Bronchus fibroblast of lung (primary cell): ENCODE data around the gene ZGLP1. TPM values are rescaled to one million over a fixed set of nuclear protein-coding genes. Genes with fewer than 3 reads are reported as not detected.

Experiments used
- total RNA-seq: library from RNA; depleted of rRNA; stranded (reverse); fragments of >200 nt; gene quantifications from 2 replicates; pipeline ENCODE4 v1.2.3, GENCODE V29; 2015

The ZGLP1 gene
- 0.59 and 0.67 TPM in 2 replicates for total RNA-seq

DNA sequence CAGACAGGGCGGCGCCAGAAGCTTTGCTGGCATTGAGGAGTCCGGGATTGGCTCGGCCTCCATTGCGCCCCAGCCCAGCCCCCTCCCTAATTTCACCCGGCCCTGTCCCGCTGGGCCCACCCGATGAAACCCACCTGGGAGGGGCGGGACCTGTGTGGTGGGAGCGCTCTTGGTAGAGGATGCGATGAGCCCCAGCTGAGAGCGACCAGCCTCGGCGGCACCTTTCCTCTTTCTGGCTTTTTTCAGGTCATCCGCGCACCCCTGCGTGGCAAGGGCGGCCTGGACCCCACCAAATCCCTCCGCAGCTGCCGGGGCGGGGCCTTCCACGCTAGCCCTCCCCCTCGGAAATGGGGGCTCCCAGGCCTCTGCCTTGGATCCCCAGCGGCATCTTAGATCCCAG is at the start of gene ZGLP1:
Gene ZGLP1 (minus strand): TSS at position 393 of the 400 bp plus-strand sequence.

DNA sequence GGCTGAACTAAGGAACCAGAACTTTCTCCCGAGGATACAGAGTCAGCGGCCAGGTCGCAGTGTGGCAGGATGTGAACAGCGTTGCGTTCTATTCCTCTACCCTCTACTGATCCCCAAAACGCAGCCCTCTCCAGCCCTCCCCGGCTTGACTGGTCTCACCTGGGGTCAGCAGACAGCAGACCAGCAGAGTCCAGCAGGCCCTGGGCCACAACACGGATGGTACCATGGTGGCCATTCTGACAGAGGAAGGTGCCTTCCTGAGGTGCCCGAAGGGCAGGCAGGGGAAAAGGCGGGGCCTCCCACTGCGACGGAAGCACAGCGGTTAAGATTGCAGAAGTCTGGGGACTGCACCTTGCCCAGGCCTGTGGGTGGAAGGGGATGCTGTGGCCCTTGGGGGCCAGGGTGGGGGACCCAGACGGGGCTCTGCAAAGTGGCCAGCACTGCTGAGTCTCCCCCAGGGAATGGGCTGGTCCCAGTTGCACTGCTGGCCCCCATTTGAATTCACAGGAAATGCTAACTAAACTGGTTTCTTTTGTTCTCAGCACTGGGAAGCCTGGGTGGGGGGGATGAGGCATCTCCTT is 29.9 kb upstream of the ZGLP1 start, which contains the start of gene ICAM3:
Gene ICAM3 (minus strand): TSS at position 245 of the 581 bp plus-strand sequence. CDS start 10 bp downstream, at position 235.

DNA sequence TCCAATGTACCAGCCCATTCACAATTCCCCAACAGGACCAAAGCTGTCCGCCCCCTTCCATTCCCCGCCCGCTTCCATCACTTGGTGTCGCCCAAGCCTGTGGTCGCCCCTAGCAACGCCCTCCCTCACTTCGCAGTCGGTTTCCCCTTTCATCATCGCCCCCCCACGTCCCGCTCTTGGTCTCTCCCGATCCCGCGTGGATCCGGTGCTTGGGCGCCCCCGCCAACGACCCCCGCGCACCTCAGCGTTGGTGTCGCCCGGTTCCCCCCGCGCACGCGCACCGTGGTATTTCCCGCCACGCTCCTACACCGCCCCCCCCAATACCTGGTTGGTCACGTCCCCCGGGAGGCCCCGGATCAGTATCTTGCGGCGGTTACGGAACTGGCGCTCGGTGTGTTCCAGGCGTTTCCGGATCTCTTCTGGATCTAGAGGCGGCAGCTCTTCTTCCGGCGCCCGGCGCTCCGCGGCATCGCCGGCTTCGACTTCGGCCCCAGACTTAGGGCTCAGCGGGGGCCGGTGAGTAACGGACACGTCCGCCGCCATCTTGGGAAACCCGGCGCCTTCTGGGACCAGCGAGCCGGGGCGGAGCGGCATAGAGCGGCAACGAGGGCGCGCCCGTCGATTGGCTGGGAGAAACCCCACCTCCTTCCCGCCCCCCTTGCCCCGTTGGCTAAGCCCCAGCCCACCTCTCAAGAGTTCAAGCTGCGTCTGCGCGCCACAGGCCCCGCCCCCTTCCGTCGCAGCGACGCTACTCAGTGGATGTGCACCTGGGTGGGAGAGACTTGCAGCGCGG is 23.5 kb upstream of the ZGLP1 start, which contains the start of gene RAVER1:
Gene RAVER1 (minus strand): TSS at position 565 of the 793 bp plus-strand sequence. CDS start 22 bp downstream, at position 543.

DNA sequence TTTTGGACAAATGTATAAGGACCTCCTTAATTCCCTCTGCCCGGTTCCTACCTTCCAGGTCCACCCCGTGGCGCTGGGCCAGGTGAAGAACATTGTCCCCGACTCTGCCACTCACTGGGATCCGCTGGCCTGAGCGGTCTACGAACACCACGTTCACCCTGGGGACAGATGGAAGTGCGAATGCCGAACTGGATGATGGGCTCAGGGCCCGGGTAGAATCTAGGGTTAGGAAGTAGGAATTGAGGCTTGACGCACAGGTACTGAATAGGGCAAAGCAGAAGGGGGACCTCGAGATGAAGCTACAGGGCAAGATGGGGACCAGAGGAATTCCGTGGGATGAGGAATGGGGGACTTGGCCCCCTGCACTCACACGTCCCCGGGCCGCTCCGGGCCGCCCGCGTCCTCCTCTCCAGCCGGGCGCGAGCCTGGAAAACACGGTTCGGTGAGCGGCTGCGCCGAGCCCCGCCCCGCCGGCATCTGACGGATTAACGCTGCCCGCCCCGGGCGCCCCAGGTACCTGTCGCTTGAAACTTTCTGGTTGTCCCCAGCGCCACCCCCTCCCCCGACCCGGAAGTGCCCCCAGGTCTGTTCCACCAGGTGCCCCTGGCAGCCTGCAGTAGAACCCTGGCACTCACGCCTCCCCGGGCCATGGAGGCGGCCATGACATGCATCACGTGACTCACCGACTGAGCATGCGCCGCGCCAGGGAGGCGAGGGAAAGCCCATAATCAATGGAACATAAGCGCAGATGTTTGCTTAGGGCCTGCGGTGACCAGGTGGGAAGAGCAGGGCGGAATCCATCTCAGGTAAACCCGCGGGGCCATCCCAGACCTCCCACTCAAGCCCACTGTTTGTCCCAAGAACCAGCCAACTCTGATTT is 6.0 kb upstream of the ZGLP1 start, which contains the start of gene FDX2:
Gene FDX2 (minus strand): TSS at position 681 of the 880 bp plus-strand sequence. CDS start 19 bp downstream, at position 662.

DNA sequence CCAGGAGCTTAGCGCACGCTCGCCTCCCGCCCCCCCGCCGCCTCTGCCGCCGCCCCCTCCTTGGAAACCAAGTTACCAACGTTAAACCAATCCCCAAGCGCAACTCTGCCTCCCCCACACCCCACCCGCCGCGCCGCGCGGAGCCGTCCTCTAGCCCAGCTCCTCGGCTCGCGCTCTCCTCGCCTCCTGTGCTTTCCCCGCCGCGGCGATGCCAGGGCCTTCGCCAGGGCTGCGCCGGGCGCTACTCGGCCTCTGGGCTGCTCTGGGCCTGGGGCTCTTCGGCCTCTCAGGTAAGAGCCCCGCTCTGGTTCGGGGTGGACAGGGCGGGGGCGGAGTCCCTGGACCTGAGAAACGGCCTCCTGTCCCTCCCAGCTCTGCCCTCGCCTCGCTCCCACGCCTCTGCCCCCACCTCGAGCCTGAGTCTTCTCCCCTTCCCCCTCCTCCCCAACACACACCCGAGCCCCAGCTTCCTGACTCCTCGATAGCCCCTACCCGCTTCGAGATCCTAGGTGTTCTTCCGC is 19.7 kb downstream of the ZGLP1 start, which contains the start of gene ICAM5:
Gene ICAM5 (plus strand): TSS at position 117 of the 521 bp plus-strand sequence. CDS start 92 bp downstream, at position 209.

DNA sequence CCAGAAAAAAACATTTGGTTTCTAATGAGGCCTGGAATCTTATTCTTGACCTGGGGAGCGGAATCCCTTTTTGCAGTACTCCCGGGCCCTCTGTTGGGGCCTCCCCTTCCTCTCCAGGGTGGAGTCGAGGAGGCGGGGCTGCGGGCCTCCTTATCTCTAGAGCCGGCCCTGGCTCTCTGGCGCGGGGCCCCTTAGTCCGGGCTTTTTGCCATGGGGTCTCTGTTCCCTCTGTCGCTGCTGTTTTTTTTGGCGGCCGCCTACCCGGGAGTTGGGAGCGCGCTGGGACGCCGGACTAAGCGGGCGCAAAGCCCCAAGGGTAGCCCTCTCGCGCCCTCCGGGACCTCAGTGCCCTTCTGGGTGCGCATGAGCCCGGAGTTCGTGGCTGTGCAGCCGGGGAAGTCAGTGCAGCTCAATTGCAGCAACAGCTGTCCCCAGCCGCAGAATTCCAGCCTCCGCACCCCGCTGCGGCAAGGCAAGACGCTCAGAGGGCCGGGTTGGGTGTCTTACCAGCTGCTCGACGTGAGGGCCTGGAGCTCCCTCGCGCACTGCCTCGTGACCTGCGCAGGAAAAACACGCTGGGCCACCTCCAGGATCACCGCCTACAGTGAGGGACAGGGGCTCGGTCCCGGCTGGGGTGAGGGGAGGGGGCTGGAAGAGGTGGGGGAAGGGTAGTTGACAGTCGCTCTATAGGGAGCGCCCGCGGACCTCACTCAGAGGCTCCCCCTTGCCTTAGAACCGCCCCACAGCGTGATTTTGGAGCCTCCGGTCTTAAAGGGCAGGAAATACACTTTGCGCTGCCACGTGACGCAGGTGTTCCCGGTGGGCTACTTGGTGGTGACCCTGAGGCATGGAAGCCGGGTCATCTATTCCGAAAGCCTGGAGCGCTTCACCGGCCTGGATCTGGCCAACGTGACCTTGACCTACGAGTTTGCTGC is 22.5 kb downstream of the ZGLP1 start, which contains the start of gene ICAM4:
Gene ICAM4 (plus strand): TSS at position 153 of the 935 bp plus-strand sequence. CDS start 58 bp downstream, at position 211.

DNA sequence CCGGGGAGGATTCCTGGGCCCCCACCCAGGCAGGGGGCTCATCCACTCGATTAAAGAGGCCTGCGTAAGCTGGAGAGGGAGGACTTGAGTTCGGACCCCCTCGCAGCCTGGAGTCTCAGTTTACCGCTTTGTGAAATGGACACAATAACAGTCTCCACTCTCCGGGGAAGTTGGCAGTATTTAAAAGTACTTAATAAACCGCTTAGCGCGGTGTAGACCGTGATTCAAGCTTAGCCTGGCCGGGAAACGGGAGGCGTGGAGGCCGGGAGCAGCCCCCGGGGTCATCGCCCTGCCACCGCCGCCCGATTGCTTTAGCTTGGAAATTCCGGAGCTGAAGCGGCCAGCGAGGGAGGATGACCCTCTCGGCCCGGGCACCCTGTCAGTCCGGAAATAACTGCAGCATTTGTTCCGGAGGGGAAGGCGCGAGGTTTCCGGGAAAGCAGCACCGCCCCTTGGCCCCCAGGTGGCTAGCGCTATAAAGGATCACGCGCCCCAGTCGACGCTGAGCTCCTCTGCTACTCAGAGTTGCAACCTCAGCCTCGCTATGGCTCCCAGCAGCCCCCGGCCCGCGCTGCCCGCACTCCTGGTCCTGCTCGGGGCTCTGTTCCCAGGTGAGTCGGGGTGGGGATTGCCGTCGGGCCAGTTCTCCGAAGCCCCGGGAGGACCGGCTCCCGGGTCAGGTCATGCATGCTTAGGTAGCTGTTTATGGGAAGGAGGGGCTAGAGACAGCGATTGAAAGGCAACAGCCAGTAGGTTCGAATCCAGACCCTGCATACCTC is 38.8 kb downstream of the ZGLP1 start, which contains the start of gene ICAM1:
Gene ICAM1 (plus strand): TSS at position 505 of the 779 bp plus-strand sequence. CDS start 40 bp downstream, at position 545.

Other genes with a start within 250 kb of the ZGLP1 start
- gene SHFL, start 223.5 kb downstream of the ZGLP1 start, total RNA-seq, result 10.7 and 11.4 TPM in 2 replicates
- gene ANGPTL6, start 207.1 kb downstream of the ZGLP1 start, total RNA-seq, result not detected in 2 replicates
- 33.3 and 39.4 TPM in 2 replicates for gene PPAN, start 203.5 kb downstream of the ZGLP1 start, total RNA-seq
- 0.50 and 1.2 TPM in 2 replicates for gene P2RY11, start 198.1 kb downstream of the ZGLP1 start, total RNA-seq
- gene EIF3G, start 189.9 kb downstream of the ZGLP1 start, total RNA-seq, result 309 and 314 TPM in 2 replicates
- 119 and 123 TPM in 2 replicates for gene DNMT1, start 114.9 kb downstream of the ZGLP1 start, total RNA-seq
- 14.1 and 14.8 TPM in 2 replicates for gene S1PR2, start 78.5 kb downstream of the ZGLP1 start, total RNA-seq
- 116 and 127 TPM in 2 replicates for gene MRPL4, start 57.6 kb downstream of the ZGLP1 start, total RNA-seq
- gene ICAM1, start 38.7 kb downstream of the ZGLP1 start, total RNA-seq, result 13.2 and 13.6 TPM in 2 replicates
- 3.9 and 4.6 TPM in 2 replicates for gene ICAM4, start 22.9 kb downstream of the ZGLP1 start, total RNA-seq
- gene ICAM5, start 19.9 kb downstream of the ZGLP1 start, total RNA-seq, result 2.9 and 3.6 TPM in 2 replicates
- gene FDX2, start 6.2 kb upstream of the ZGLP1 start, total RNA-seq, result 26.9 and 33.8 TPM in 2 replicates
- gene RAVER1, start 23.7 kb upstream of the ZGLP1 start, total RNA-seq, result 28.7 and 32.1 TPM in 2 replicates
- 6.9 and 9.8 TPM in 2 replicates for gene ICAM3, start 29.8 kb upstream of the ZGLP1 start, total RNA-seq
- 95.3 and 129 TPM in 2 replicates for gene TYK2, start 70.8 kb upstream of the ZGLP1 start, total RNA-seq
- gene CDC37, start 93.7 kb upstream of the ZGLP1 start, total RNA-seq, result 195 and 209 TPM in 2 replicates
- 3.4 and 4.8 TPM in 2 replicates for gene PDE4A, start 110.7 kb upstream of the ZGLP1 start, total RNA-seq
- gene KEAP1, start 193.5 kb upstream of the ZGLP1 start, total RNA-seq, result 48.6 and 58.3 TPM in 2 replicates
- gene S1PR5, start 207.6 kb upstream of the ZGLP1 start, total RNA-seq, result not detected in 2 replicates
- 18.3 and 25.1 TPM in 2 replicates for gene ATG4D, start 234.1 kb upstream of the ZGLP1 start, total RNA-seq